ENCODE data around the gene TOR1AIP2.

DNA sequence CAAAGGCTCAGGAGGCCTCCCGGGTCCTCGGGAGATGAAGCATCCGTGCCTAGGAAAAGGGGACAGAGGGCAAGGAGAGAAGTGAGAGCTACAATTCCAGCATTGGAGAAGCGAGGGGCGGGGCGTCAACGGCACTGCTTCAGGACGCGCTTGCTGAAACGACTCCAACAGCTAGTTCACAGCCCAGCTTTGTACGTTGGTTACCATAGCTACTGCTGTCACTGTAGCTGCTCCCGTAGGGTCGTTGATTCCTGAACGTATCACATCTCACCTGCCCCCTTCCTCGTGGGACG is 63.1 kb downstream of the TOR1AIP2 start:
- TF ChIP-seq EZH2 (IDR thresholded peaks at IDR 0.05) (no peak), POLR2AphosphoS5 (IDR thresholded peaks at IDR 0.05; ENCODE audit: borderline replicate concordance, low read depth, low read length) (no peak)
